ENCODE data around the gene HDAC4. TPM values are rescaled to one million over a fixed set of nuclear protein-coding genes. Genes with fewer than 3 reads are reported as not detected.

HDAC4 gene
- total and polyA plus RNA-seq, 2 experiments from 2014 or later, result 8.1 to 41.8 TPM

GRCh38 chr2:239360008-239360407 lies 40.8 kb downstream of the HDAC4 start:
- H3K9me2 ChIP-seq (ENCODE audit: insufficient read depth), result no peaks in the 10 kb centered on the region
- 0 out of 3 replicates have a peak, but pooled peaks cover 5% of the 10 kb centered on the region for H3K9me3 Mint-ChIP-seq
- H3K4me3 Mint-ChIP-seq, result no peak overlapping the region
- no peak overlapping the region for H3K27ac Mint-ChIP-seq
- peaks cover 31% of the 10 kb centered on the region for H4K20me1 ChIP-seq (replicated peaks; ENCODE audit: insufficient read depth)
- H3K4me1 ChIP-seq (ENCODE audit: insufficient read depth), result peaks cover 18% of the 10 kb centered on the region
- ATAC-seq (no peak), DNase-seq (ENCODE audit: low spot score) (no peak)
- peaks cover 11% of the 10 kb centered on the region; the same call in 2 of the 3 replicates for H3K36me3 Mint-ChIP-seq (ENCODE audit: low read depth)
- H3K27me3 ChIP-seq (ENCODE audit: insufficient read depth), result no peaks in the 10 kb centered on the region
- peaks cover 98% of the 10 kb centered on the region for H3K79me2 ChIP-seq (replicated peaks; ENCODE audit: insufficient read depth)
- no peak overlapping the region for H3K4me3 ChIP-seq
- H3K27ac ChIP-seq (ENCODE audit: low read depth), result no peak overlapping the region
- H3K4me1 Mint-ChIP-seq, result peaks cover 29% of the 10 kb centered on the region
- peaks cover 11% of the 10 kb centered on the region for H3K27me3 Mint-ChIP-seq (ENCODE audit: insufficient read depth, low read depth, poor library complexity)
- H3K4me2 ChIP-seq, result no peak overlapping the region
- no peak overlapping the region for H2AFZ ChIP-seq
- no peaks in the 10 kb centered on the region for H3K36me3 ChIP-seq (ENCODE audit: insufficient read depth)
- no peaks in the 10 kb centered on the region for H3F3A ChIP-seq (replicated peaks; ENCODE audit: low read depth)
- TF ChIP-seq REST (IDR thresholded peaks at IDR 0.05; ENCODE audit: unreplicated experiment) (no peak), ZNF331 (CRISPR knock-in tag; IDR thresholded peaks at IDR 0.05; ENCODE audit: low read depth) (no peak), JUNB (IDR thresholded peaks at IDR 0.05; ENCODE audit: unreplicated experiment) (no peak), NANOG (IDR thresholded peaks at IDR 0.05; ENCODE audit: borderline replicate concordance) (no peak), POLR2AphosphoS5 (IDR thresholded peaks at IDR 0.05; ENCODE audit: low read depth) (no peak), EZH2phosphoT487 (IDR thresholded peaks at IDR 0.05; ENCODE audit: unreplicated experiment) (no peak), ZNF462 (CRISPR knock-in tag; IDR thresholded peaks at IDR 0.05) (no peak), CREB1 (CRISPR knock-in tag; IDR thresholded peaks at IDR 0.05; ENCODE audit: low read depth) (no peak), ZNF114 (CRISPR knock-in tag; IDR thresholded peaks at IDR 0.05) (no peak), EZH2 (IDR thresholded peaks at IDR 0.05; ENCODE audit: low read depth, unreplicated experiment) (no peak)
- TF ChIP-seq, protein P1, sequence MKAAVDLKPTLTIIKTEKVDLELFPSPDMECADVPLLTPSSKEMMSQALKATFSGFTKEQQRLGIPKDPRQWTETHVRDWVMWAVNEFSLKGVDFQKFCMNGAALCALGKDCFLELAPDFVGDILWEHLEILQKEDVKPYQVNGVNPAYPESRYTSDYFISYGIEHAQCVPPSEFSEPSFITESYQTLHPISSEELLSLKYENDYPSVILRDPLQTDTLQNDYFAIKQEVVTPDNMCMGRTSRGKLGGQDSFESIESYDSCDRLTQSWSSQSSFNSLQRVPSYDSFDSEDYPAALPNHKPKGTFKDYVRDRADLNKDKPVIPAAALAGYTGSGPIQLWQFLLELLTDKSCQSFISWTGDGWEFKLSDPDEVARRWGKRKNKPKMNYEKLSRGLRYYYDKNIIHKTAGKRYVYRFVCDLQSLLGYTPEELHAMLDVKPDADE (IDR thresholded peaks at IDR 0.05), result no peak

Measured in GM23338 (cell line).